H1 (cell line): ENCODE results near the gene OBI1.

ENCODE experiments used
- ATF3 ChIP-seq: IDR thresholded peaks from 2 replicates; pipeline ENCODE4 v1.6.1; 2011; ENCODE audit warnings: low read depth, mild to moderate bottlenecking, low read length; ENCODE audit not compliant: insufficient read depth
- CHD1 ChIP-seq: IDR thresholded peaks from 2 replicates; pipeline ENCODE4 v1.6.1; 2012; ENCODE audit warnings: low read depth, low read length, improper control_type of control experiment
- CTCF ChIP-seq, 3 experiments: IDR thresholded peaks; 1 replicate in 2 of 3; 2 replicates in 1 of 3; pipeline versions ENCODE4 v1.5.1 to v1.6.1; 2011; ENCODE audit warnings: low read length in 3 of 3, mild to moderate bottlenecking in 3 of 3, inconsistent platforms in 2 of 3, low read depth in 1 of 3, moderate library complexity in 1 of 3; ENCODE audit not compliant: insufficient read depth in 1 of 3; ENCODE audit errors: control extremely low read depth in 1 of 3
- KDM1A ChIP-seq: fragments of 200-600, 300-600 bp; sonication (generic); IDR thresholded peaks from 2 replicates; pipeline ENCODE4 v1.7.1; 2016; ENCODE audit warnings: mild to moderate bottlenecking, low read length, borderline replicate concordance
- MAFK ChIP-seq: IDR thresholded peaks from 2 replicates; pipeline ENCODE4 v1.6.1; 2012; ENCODE audit warnings: low read depth, mild to moderate bottlenecking, improper control_type of control experiment, low read length
- SIN3A ChIP-seq, 2 experiments: IDR thresholded peaks in 1 of 2; conservative IDR thresholded peaks in 1 of 2; 2 replicates each; pipeline ENCODE4 v1.6.1; 2011 to 2012; ENCODE audit warnings: low read length in 2 of 2, improper control_type of control experiment in 1 of 2, low read depth in 1 of 2, mild to moderate bottlenecking in 1 of 2

- TF ChIP-seq KDM1A = no peak
- no peak for TF ChIP-seq CHD1
- TF ChIP-seq SIN3A (conservative IDR thresholded peaks at IDR 0.05 in 1 of 2, IDR thresholded peaks at IDR 0.05 in 1 of 2; ENCODE audit: low read depth in 1 of 2, low read length in 2 of 2) = no peak
- no peak for TF ChIP-seq CTCF (IDR thresholded peaks at IDR 0.05; ENCODE audit: control extremely low read depth in 1 of 3, insufficient read depth in 1 of 3, low read depth in 1 of 3, low read length in 3 of 3)
- TF ChIP-seq MAFK = no peak
- TF ChIP-seq ATF3 = no peak
Observed at GRCh38 chr13:78600280-78600883, 58.6 kb downstream of the OBI1 start.
